NCI-H1092 (cell line): ENCODE measurements around the gene IDH3G.

Experiments
- DNase-seq: peaks from one replicate; lab custom pipeline; 2025; lab: John Stamatoyannopoulos, UW

IDH3G gene

DNA sequence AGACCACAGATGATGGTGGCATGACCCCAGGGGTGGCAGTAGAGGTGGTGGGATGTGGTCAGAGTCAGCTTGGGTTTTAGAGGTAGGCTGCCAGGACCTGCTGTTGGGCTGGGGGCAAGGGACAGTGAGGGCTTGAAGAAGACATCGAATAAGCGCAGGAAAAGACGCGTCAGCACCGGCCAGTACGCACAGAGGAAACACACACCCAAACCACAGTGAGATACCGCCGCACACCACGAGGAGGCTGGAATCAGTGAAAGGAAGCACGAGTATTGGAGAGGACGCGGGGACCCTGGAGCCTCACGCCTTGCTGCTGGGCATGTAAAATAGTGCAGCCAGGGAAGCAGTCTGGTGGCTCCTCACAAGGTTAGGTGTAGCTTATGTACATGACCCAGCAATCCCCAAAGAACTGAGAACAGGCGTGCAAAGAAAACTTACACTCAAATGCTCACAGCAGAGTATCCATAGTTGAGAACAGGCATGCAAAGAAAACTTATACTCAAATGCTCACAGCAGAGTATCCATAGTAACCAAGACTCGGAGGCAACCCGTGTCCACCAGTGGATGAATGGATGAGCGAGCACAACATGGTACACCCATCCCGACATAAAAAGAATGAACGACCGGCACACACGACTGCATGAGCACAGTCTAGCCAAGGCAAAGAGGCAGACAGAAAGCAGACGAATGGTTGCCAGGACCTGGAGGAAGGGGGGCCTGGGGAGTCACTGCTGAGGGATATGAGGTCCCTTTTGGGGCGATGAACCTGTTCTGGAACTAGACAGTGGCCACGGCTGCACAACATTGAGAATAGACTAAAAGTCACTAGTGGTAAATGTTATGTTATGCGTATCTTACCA, 22.9 kb upstream of the IDH3G start:
- DNase-seq = no peak

DNA sequence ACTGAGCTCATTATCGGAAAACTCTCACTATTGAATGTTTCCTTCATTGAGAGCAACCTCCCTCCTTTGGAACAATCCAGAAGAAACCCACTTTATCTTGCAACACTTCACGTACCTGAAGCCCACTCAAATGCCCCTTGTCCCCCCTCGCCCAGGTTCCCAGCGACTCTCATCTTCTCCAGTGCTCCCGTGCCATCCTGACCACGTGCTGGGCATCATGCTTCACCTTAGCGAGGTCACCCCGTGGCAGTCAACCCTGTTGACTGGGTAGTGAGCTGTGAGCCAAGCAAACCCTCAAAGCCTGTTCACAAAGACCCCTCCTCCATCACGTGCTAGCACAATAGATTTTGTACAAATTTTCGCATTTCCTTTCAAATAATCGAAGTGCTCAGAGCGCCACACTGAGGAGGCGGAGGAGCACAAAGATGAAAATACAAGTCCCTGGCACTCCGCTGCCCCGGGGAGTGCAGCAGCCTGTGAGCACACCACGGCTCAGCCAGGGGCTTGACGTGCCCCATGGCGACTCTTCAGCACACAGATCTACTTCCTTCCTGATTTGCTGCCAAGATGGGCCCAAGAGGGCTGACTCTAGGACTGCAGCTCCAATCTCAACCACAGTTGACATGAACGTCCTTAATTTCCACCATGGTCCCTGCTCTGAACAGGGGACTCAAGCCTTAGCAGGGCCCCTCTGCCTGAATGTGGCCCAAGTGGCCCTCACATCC, 20.6 kb upstream of the IDH3G start:
- DNase-seq = no peak

GRCh38 chrX:153813161-153813560, 19.0 kb upstream of the IDH3G start:
- DNase-seq = no peak

DNA sequence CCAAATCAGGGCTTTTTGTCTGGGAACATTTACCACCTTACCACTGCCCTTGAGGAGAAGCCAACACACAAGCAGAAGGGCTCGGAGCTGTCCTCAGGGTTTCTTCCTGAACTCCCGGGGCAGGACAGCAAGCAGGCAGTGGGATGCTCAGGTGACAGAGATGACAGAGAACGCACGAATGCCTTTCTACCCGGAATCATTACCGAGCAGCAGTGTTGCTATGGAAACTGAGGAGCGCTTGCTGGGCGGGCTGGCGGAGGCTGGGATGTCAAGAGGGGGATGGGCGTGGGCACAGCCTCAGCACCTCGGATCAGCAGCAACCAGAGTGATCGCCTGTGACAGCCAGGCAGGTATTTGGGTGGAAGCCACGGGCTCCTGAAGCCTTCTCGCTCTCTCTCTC, 18.0 kb upstream of the IDH3G start:
- DNase-seq = no peak

DNA sequence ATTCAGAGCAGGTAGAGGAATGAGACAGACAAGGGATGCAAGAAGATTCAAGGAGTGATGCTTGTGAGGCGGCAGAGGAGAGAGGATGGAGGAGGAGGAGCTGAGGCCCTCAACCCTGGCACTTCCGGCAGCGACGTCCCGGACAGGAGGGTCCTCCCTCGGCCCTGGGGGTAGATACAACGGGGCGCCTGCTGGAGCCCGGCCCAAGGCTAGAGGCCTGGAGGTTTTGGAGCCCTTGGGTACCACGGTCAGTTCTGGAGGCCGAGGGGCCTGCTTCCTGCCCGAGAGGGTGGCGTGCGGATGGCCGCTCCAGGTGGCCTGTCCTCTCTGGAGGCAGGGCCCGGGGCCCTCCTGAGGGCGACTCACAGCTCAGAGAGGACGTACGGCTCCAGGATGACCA, 13.8 kb upstream of the IDH3G start:
- DNase-seq = no peak

DNA sequence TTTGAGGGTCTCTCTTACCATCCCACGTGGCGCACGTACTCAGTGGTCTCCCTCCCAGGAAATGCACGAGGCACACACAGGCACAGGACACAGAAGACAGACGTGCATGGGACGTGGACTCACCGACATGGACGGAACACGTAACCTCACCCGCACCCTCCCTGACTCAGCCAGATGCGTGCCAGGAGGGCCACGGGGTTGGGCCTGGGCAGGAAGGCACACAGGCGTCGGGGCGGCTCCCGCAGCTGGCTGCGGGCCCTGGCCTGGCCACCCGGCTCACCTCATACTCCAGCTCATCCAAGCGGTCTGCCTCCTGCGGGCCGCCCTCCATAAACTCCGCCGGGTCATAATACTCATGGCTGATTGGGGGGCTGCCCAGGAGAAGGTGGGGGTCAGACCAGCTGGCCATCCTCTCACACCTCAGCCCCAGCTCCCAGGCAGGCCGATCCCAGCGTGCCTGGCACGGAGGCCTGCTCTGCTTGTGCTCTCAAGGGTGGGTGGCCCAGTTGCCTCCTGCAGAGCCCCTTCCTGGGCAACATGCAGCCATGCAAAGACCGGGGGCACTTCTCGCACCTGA, 12.9 kb upstream of the IDH3G start:
- DNase-seq = no peak

DNA sequence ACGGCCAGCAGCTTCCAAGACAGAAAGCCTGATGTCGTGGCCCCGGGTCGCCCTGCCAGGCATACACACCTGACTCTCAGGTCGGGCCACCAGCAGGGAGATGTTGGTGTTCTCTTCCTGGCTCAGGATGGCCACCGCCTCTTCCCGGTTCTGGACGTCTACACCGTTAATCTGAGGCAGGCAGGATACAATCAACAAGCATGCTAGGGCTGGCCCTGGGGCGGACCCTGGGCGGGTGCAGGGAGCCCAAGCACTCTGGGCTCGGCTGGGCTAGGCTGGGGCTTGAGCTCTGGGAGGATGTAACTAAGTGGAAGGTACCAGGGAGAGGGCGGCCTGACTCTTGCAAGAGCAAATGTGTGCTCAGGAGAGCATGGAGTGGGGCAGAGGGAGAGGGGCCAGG, 11.3 kb upstream of the IDH3G start:
- no peak for DNase-seq

DNA sequence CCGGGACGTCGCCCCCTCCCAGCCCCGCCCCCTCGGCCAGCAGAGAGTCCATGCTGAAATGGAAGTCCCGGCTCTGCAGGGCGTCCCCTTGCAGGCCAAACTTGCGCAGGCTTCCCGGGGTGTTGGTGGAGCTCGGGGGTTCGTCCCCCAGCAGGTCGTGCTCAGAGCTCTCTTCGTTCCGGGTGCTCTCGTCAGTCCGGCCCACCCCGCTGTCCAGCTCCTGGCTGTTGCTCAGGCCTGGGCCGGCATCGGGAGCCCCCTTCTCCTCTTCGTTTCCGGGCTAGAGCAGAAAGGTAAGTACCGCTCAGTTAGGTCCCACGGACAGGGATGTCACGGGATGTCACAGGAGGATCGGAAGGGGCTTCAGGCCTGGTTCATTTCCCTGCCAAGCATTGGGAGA, 10.4 kb upstream of the IDH3G start:
- DNase-seq = no peak

- no peak for DNase-seq
These were observed 10.0 kb upstream of the IDH3G start for GRCh38 chrX:153804100-153804595.

DNA sequence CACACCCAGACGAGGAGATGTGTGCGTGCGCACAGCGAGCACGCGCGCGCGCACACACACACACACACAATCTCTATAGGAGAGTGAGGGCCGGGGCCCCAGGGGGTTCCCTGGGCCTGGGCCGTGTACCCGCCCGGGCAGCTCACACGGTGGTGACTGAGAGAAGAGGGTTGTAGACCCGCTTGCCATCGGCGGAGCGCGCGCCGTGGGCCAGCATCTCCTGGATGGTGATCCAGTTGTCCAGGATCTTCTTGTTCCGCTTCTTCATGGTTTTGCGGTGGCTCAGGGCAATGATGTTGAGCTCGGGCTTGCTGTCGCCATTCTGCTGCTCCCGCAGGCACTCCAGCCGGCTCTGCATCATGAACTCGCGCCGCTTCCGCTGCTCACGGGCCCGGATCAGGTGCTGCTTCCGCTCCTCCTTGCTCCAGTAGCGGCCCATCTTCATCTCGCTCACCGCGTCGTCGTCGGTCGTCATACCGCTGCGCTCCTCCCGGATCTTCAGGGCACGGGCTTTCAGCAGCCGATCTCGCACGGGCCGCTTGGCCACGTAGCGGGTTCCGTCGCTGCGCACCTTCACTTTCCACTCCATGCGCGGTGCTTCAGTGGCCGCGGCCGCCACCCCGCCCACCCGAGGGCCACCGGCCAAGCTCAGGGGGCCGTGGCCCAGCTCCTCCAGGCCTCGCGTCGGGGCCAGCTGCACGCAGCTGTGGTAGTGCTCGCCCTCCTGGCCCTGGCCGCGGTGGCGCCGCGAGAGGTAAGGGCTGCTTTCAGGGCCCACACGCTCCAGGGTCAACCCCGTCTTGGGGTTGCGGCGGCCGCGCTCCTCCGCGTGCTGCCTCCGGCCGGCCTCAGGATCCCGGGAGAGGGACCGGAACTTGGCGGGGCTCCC, 9.3 kb upstream of the IDH3G start:
- no peak for DNase-seq

DNA sequence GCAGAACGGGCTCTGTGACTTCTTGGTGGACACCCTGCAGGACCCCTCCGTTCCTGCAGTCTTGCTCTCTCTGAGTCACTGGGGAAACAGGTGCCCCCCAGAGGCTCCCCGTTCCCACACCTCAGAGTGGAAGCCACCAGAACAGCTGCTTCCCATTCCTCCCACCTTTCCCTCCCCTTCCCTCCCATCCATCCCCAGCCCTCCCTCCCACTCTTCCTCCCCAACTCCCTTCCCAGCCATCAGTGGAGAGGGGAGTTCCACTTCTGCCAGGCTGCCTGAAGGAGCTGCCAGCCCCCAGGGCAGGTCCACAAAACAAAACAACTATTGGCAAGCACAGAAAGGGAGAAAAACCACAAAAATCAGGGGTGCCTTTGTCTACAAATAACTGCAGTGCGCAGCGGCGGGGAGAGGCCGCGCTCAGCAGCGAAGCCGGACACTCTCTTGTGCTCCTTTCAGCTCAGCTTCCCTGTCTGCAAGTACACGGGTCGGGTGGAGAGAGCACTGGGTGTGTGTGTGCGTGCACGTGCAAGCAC, 8.4 kb upstream of the IDH3G start:
- no peak for DNase-seq

GRCh38 chrX:153801669-153802068, 7.5 kb upstream of the IDH3G start:
- no peak for DNase-seq

- no peak for DNase-seq
These were observed 6.6 kb upstream of the IDH3G start for GRCh38 chrX:153800746-153801145.

DNA sequence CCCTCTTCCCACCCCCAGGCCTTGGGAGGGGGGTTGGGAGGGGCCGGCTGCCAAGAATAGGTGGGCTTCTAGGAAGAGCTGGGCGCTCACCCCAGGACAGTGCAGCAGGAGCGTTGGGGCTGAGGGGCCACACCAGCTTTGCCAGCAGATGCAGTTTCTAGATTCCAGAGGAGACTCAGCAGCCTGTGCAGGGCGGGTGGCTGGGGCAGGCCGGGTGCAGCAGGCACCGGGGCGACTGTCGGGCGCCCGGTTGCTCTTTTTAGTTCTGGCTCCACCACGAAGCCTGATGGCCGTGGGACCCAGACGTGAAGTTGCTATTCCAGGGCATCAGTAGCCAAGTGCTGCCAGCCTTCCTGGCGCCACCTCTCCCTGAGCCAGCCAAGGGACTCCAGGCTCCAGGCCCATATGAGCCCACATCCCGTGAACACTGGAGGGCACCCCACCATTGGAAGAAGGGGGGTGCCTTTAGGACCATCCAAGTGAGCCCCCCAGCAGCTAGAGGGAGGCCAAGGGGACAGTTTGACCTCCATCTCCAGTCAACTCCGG, 6.1 kb upstream of the IDH3G start:
- no peak for DNase-seq

GRCh38 chrX:153799326-153799725, 5.2 kb upstream of the IDH3G start:
- no peak for DNase-seq

DNA sequence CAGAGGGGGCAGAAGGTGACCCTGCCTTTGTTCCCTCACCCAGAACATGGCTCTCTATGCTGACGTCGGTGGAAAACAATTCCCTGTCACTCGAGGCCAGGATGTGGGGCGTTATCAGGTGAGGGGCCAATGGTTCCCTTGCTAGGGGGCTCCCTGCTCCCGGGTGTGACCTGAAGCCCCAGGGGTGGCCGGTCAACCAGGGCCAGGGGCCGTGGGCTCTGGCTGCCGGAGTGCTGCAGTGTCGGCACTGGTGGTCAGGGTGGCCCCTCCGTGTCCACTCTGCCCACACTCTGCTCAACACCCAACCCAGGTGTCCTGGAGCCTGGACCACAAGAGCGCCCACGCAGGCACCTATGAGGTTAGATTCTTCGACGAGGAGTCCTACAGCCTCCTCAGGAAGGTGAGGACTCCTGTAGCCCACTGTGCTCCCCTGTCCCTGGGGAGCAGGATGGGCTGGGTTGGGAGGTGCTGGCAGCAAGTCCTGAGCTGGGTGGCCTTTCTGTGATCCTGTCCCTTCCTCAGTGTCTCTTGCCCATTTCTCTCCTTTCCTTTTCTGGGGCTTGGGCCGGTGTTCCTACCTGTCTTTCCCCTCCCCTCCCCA, 3.3 kb upstream of the IDH3G start:
- DNase-seq = no peak

GRCh38 chrX:153794897-153795816, 982 bp upstream of the IDH3G start:
- DNase-seq = no peak

DNA sequence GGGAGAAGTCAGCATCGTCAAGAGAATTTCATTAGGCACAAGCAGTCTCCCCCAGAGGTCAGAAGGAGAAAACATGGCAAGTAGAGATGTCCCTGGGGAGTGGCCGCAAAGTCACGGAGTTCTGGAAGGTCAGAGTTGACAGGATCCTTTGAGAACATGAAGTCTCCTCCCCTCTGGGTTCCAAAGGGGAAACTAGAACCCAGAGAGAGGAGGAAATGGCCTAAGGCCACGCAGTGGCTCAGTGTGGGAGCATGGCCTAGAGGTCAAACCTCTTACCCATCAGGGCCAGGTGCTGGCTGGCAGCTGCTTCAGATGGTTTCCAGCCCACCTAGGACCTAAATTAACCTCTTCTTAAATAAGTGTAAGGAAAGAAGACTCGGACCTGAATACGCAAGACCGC, 884 bp downstream of the IDH3G start:
- DNase-seq = no peak

DNA sequence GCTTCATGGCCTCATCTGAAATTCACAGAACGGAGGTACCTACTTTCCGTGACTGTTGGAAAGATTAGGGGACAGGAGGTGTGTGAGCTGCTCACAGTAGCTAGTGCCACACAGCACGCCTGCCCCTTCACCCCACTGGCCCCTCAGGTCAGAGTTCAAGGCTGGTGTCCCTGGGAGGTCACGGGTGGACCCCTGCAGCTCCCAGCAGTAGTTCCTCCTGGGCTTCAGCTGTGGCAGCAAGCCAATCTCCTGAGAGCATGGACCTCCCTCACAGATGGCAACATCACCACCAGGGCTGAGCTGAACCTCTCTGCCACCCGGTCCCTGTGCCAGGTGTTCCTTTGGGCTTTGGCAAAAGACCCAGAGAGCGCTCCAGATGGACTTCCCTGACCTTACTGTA, 1.8 kb downstream of the IDH3G start:
- DNase-seq = no peak
